OCI-LY7 (cell line): ENCODE results near the gene EIPR1. TPM values are rescaled to one million over a fixed set of nuclear protein-coding genes. Genes with fewer than 3 reads are reported as not detected.

Source experiments
- BruUV-seq: library from RNA; stranded (reverse); fragments of 400-500 nt; replicated peaks from 2 replicates; lab custom pipeline; 2021; lab: Mats Ljungman, UMichigan
- CTCF ChIA-PET: fragments of 300-600 bp; sonication (Branson Sonifier 250); formaldehyde crosslinking; loops from one replicate; lab custom pipeline; 2022; ENCODE audit warnings: antibody characterized with exemption; ENCODE audit not compliant: unreplicated experiment; lab: Charles Lee
- POLR2A ChIA-PET: fragments of 300-600 bp; sonication (Branson Sonifier 250); formaldehyde crosslinking; loops from one replicate; lab custom pipeline; 2022; ENCODE audit warnings: antibody characterized with exemption; lab: Charles Lee
- DNase-seq: peaks from one replicate; pipeline ENCODE4 v3.0.0-alpha.2; 2015; ENCODE audit warnings: low spot score
- H2AFZ ChIP-seq: fragments of 200-600 bp; sonication (generic), shearing (Covaris generic); 2 replicates; pipeline ENCODE4 v1.6.1; 2014; ENCODE audit warnings: mild to moderate bottlenecking, antibody characterized with exemption, low read length, moderate library complexity
- H3K27ac ChIP-seq: fragments of 200-600 bp; sonication (generic); 2 replicates; pipeline ENCODE4 v1.5.1; 2014; ENCODE audit warnings: mixed run types, low read depth, mild to moderate bottlenecking, moderate library complexity, low read length, inconsistent platforms; ENCODE audit not compliant: poor library complexity, severe bottlenecking
- H3K36me3 ChIP-seq: fragments of 200-600 bp; sonication (generic); 2 replicates; pipeline ENCODE4 v1.6.1; 2014; ENCODE audit warnings: mild to moderate bottlenecking, antibody characterized with exemption, low read length, moderate library complexity, mixed read lengths; ENCODE audit not compliant: insufficient read depth
- H3K4me1 ChIP-seq: fragments of 200-600 bp; sonication (generic); 2 replicates; pipeline ENCODE4 v1.5.1; 2014; ENCODE audit warnings: mild to moderate bottlenecking, low read length; ENCODE audit not compliant: insufficient read depth, poor library complexity, severe bottlenecking
- H3K4me2 ChIP-seq: fragments of 200-600 bp; sonication (generic); 2 replicates; pipeline ENCODE4 v1.6.1; 2014; ENCODE audit warnings: mild to moderate bottlenecking, low read length
- H3K4me3 ChIP-seq: fragments of 200-600 bp; sonication (generic); 2 replicates; pipeline ENCODE4 v1.5.1; 2014; ENCODE audit warnings: mild to moderate bottlenecking, low read depth, low read length; ENCODE audit not compliant: poor library complexity, severe bottlenecking
- H3K79me2 ChIP-seq: fragments of 200-600 bp; sonication (generic); 2 replicates; pipeline ENCODE4 v1.6.1; 2016; ENCODE audit warnings: low read depth, mild to moderate bottlenecking, low read length, moderate library complexity, mixed read lengths; ENCODE audit not compliant: insufficient read depth
- H3K9me2 ChIP-seq: fragments of 200-600 bp; sonication (generic); 2 replicates; pipeline ENCODE4 v1.6.1; 2016; ENCODE audit warnings: mild to moderate bottlenecking, low read length, mixed read lengths; ENCODE audit not compliant: insufficient read depth
- H3K9me3 ChIP-seq: fragments of 200-600 bp; sonication (generic); 2 replicates; pipeline ENCODE4 v1.6.1; 2014; ENCODE audit warnings: mild to moderate bottlenecking, mixed run types, low read length, mixed read lengths
- H4K20me1 ChIP-seq: fragments of 200-600 bp; sonication (generic); 2 replicates; pipeline ENCODE4 v1.6.1; 2014; ENCODE audit warnings: mild to moderate bottlenecking, antibody characterized with exemption, low read length, moderate library complexity, mixed read lengths; ENCODE audit not compliant: insufficient read depth
- EZH2phosphoT487 ChIP-seq: fragments of 200-600 bp; sonication (generic); IDR thresholded peaks from 2 replicates; pipeline ENCODE4 v1.6.1; 2018; ENCODE audit warnings: low read depth, borderline replicate concordance, mild to moderate bottlenecking, mixed run types, antibody characterized with exemption, low read length, moderate library complexity, mixed read lengths
- intact Hi-C: fragments of 100-400 bp; cut with micrococcal nuclease; formaldehyde crosslinking; loops from one replicate; pipeline ENCODE4 v1.10.0; 2022; ENCODE audit not compliant: unreplicated experiment
- total RNA-seq, 2 experiments: library from RNA; depleted of rRNA in 1 of 2; stranded (reverse); fragments of >200 nt in 1 of 2; shearing (Covaris generic) in 1 of 2; gene quantifications; 2 replicates each; pipeline ENCODE4 v1.2.3, GENCODE V29; 2014 to 2022
- TF ChIP-seq, protein P1 (sequence below): fragments of 200-600 bp; sonication (generic); conservative IDR thresholded peaks from 2 replicates; pipeline ENCODE4 v1.5.1; 2014; ENCODE audit warnings: mild to moderate bottlenecking, antibody characterized with exemption, low read length, moderate library complexity, mixed read lengths

The EIPR1 gene
- total RNA-seq, 2 experiments from 2014 or later, result 60.5 to 61.7 TPM

DNA sequence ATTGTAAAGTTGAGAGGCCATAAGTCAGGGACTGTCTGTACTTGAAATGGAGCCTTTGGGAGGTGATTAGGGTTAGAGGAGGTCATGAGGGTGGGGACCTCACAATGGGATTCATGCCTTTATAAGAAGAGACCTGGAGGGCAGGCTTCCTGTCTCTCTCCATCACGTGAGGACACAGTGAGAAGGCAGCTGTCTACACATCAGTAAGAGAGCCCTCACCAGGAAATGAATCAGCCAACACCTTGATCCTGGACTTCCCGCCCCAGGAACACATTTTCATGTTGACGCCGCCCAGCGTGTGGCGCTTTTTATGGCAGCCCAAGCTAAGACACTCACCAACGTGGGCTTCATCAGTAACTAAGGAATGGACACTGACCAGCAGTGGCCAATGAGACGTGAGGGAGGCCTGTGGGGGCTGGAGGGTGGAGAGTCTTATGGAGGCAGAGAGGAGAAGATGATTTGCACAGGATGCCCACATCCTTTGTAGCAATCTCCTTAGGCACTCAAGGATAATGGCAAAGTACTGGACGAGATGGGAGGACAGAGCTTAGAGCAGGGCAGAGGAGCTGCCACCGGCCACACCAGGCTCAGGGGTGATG, 162.7 kb downstream of the EIPR1 start:
- Histone ChIP-seq H3K4me1 (no peaks in the 10 kb centered on the region), H3K9me3 (peaks cover 1% of the 10 kb centered on the region), H3K27ac (no peak overlapping the region), H4K20me1 (no peaks in the 10 kb centered on the region), H3K79me2 (no peaks in the 10 kb centered on the region), H3K4me3 (no peak overlapping the region), H3K9me2 (no peaks in the 10 kb centered on the region), H2AFZ (no peak overlapping the region), H3K36me3 (peaks cover 6% of the 10 kb centered on the region; the same call in 1 of the 2 replicates), H3K4me2 (no peak overlapping the region)
- no peak for DNase-seq
- BruUV-seq, result no TSS peak
- TF ChIP-seq, protein P1, sequence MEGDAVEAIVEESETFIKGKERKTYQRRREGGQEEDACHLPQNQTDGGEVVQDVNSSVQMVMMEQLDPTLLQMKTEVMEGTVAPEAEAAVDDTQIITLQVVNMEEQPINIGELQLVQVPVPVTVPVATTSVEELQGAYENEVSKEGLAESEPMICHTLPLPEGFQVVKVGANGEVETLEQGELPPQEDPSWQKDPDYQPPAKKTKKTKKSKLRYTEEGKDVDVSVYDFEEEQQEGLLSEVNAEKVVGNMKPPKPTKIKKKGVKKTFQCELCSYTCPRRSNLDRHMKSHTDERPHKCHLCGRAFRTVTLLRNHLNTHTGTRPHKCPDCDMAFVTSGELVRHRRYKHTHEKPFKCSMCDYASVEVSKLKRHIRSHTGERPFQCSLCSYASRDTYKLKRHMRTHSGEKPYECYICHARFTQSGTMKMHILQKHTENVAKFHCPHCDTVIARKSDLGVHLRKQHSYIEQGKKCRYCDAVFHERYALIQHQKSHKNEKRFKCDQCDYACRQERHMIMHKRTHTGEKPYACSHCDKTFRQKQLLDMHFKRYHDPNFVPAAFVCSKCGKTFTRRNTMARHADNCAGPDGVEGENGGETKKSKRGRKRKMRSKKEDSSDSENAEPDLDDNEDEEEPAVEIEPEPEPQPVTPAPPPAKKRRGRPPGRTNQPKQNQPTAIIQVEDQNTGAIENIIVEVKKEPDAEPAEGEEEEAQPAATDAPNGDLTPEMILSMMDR, result no peak
- TF ChIP-seq EZH2phosphoT487, result no peak
- intact Hi-C loops, result no loop called here
- ChIA-PET CTCF (no interaction called here), POLR2A (interaction anchor here (0.9 kb wide), 1 partner anchor 7 kb away, joined by 3 read pairs; no protein-coding TSS in a partner anchor)

DNA sequence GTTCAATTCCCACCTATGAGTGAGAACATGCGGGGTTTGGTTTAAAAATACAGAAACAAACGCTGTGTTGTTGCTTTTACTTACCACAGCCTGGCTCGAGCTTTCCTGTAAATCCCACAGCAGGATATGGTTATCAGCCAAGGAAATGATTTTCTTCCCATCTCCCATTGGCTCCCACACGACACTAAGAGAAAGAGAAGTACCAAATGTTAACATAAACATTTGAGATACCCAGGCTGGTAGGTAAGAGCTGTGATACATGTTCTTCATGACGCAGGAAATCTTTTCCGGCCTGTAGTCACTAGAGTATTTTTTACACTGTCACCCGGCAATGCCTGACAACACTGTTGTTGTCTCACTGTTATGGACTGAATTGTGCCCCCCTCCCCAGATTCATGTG, 163.6 kb downstream of the EIPR1 start:
- Histone ChIP-seq H3K36me3 (no peaks in the 10 kb centered on the region; the same call in 1 of the 2 replicates), H3K27ac (no peak overlapping the region), H3K4me2 (no peak overlapping the region), H3K9me3 (no peaks in the 10 kb centered on the region), H3K4me1 (no peaks in the 10 kb centered on the region), H4K20me1 (no peaks in the 10 kb centered on the region), H2AFZ (no peak overlapping the region), H3K4me3 (no peak overlapping the region), H3K79me2 (no peaks in the 10 kb centered on the region), H3K9me2 (no peaks in the 10 kb centered on the region)
- POLR2A ChIA-PET, result no interaction called here
- intact Hi-C loops, result no loop called here
- no peak for TF ChIP-seq EZH2phosphoT487
- TF ChIP-seq, protein P1, result no peak
- CTCF ChIA-PET, result no interaction called here
- no peak for DNase-seq
- no TSS peak for BruUV-seq

DNA sequence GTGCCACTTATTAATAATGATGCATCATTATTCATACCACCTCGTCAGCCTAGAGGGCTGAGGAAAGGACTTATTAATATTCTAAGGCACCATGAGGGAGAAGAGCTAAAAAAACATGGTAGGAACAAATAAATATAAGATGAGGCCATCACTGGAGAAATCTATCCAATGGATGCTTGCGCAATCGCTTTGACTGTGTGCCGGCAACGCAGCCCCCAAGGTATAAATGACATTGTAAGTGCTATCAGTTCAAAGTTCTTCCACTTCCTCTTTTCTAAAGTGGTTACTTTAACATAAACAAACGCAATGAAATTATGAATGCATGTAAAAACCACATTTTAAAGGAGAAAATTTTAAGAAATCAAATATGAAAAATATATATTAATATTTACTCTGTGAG, 164.6 kb downstream of the EIPR1 start:
- no peak overlapping the region for H3K4me3 ChIP-seq
- no peaks in the 10 kb centered on the region for H4K20me1 ChIP-seq
- ChIA-PET POLR2A (no interaction called here), CTCF (no interaction called here)
- H3K4me1 ChIP-seq, result no peaks in the 10 kb centered on the region
- H3K36me3 ChIP-seq, result peaks cover 6% of the 10 kb centered on the region
- intact Hi-C loops, result no loop called here
- H3K4me2 ChIP-seq, result no peak overlapping the region
- TF ChIP-seq, protein P1, result no peak
- no peak for TF ChIP-seq EZH2phosphoT487
- H3K79me2 ChIP-seq, result no peaks in the 10 kb centered on the region
- H3K27ac ChIP-seq, result no peak overlapping the region
- BruUV-seq, result no TSS peak
- no peaks in the 10 kb centered on the region for H3K9me3 ChIP-seq
- DNase-seq, result no peak
- no peak overlapping the region for H2AFZ ChIP-seq
- no peaks in the 10 kb centered on the region for H3K9me2 ChIP-seq
